ENCODE results near the gene MED26.
"Not testable (repeated sequence)": the region's sequence is repeated elsewhere in the genome, so short reads cannot be mapped to it uniquely, and the experiment has no call there.

MED26 gene

DNA sequence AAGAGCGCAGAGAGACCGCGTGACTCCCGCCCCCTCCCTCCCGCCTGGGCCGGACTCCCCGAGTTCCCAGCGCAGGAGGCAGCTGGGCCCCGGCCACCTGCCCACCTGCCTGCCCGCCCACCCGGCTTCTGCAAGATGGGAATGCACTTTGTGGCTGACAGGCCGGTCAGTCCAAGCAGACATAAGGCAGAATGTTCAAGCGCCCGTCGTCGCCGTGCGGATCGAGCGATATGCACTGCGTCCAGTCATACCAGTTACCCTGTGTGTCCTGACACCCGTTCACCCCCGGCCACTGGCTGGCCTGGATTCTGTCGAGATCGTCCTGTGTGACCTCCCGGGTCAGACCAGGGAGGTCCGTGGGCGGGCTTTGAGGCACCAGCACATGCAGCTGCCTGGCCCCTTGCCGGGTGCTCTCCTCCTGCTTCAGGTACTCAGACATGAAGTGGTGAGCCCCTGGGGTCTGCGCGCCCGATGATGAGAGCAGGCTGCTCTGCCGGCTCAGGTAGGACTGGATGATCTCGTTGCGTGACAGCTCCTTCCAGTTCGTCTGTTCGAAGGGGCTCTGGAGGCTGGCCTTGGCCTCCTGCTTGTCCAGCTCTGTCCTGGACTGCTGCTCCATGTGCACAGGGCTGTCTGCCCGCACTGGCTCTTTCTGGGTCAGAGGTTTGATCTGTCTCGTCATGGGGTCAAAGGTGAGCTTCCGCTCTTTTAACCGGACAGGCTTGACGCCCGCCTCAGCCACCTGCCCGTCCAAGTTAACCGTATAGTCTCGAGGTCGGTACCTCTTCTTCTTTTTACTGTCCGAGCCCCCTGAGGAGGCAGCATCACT is 51.9 kb downstream of the MED26 start:
- DNase-seq, result no peak

- no peak for DNase-seq
Measured at GRCh38 chr19:16575282-16575681, 52.7 kb downstream of the MED26 start.

- DNase-seq, result no peak
Measured at GRCh38 chr19:16573925-16574324, 54.1 kb downstream of the MED26 start.

GRCh38 chr19:16573296-16573695 is 54.7 kb downstream of the MED26 start:
- DNase-seq, result no peak

- peak; percentile 55 to 97 (median 92) for DNase-seq
Measured at GRCh38 chr19:16572332-16573211, 55.4 kb downstream of the MED26 start, which contains the start of gene SLC35E1. TSS of gene SLC35E1 (minus strand) at chr19:16572415. CDS start at chr19:16572364, 51 bp downstream.

GRCh38 chr19:16571822-16572331 is 56.1 kb downstream of the MED26 start:
- DNase-seq, result peak in 2 of 58 donors; percentile 48 to 49

DNA sequence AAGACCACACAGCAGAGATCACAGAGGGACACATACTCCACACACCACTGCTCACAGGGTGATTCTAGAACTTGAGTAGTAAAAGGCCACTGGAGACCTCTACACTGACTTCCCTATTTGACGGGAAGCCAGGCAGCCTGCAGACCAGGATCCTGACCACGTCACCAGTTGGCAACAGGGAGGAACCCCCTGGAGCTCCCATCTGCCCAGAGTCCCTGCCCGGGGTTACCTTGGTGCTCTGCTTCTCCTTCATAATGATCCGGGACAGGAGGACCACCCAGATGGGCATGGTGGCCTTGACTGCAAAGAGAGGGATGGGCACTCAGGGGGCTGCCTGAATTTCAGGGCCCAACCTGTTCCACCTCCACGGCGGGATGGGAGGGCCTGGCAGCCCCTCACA is 56.7 kb downstream of the MED26 start:
- DNase-seq, result no peak

DNA sequence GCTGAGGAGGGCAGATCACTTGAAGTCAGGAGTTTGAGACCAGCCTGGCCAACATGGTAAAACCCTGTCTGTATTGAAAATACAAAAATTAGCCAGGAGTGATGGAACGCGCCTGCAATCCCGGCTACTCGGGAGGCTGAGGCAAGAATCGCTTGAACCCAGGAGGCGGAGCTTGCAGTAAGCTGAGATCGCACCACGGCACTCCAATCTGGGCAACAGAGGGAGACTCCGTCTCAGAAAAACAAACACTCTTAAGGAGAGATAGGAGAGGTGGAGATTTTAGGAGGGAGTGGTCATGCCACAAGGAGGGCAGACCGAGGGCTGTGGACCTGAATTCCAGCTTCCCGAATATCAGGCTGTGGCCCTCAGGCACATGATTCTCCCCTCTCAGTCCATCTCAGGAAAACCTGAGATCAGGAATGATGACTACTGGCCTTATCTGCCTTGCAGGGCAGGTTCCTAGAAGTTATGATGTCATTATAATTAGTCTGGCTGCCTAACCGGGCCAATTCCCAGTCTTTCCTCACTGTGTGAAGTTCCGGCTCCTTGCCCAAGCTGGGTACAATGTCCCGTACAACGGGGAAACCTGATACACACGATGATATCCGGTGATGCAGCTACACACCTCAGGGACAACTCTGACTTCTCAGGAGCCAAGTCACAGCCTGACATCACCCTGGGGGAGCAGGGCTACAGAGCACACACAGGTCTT is 58.2 kb downstream of the MED26 start:
- no peak for DNase-seq

DNA sequence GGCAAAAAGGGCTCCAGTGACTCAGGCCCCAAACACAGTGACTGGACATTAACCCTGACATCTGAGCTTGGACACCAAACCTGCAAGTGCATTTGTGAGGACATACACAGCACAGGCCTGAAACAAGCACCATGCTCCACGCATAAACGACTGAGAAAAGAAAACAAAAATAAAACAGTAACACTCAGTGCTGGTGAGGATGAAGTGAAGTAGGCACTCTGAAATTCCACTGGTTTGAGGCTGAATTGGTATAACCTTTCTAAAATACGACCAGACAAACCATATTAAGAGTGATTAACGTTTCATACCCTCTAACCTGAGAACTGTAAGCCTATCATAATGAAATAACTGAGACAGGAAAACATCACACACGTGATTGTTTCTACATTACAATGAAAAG is 61.3 kb downstream of the MED26 start:
- DNase-seq, result no peak

DNA sequence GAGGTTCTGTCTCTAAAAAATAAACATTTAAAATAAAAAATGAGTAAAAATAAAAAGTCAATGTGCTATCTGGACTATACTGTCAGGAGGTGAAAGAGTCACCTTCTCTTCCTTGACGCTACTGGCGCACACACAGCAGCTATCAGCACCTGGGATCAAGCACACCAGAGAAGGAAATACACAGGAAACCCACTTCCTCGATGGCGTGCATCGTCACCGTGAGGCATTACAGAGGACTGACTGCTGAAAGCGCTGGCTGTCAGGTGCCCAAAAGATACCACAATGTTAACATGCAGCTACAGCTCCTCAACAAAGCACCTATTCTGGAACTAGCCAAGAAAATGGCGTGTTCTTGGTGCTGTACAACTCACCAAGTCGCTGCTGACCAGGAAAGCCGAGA is 61.8 kb downstream of the MED26 start:
- no peak for DNase-seq

DNA sequence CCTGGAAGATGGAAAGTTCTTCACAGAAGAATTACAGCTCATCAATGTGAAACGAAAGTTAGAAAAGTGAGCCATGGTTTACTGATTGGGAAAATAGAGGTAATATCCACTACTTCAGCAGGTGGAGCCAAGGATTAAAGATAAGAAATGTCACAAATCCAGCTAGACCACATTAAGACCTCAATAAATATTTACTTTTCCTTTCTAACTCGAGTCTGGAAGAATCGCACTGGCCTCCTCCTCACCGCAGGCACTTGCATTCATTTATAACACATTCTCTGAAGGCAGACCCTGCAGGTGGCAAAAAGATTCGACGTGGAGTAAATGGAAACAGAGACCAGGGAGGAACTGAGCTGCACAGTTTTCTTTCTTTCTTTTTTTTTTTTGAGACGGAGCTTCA is 63.2 kb downstream of the MED26 start:
- DNase-seq, result no peak

GRCh38 chr19:16562608-16563025 is 65.4 kb downstream of the MED26 start:
- no peak for DNase-seq

- DNase-seq, result peak in 37 of 58 donors; percentile 3 to 71 (median 24)
Measured at GRCh38 chr19:16561382-16561781, 66.6 kb downstream of the MED26 start.

DNA sequence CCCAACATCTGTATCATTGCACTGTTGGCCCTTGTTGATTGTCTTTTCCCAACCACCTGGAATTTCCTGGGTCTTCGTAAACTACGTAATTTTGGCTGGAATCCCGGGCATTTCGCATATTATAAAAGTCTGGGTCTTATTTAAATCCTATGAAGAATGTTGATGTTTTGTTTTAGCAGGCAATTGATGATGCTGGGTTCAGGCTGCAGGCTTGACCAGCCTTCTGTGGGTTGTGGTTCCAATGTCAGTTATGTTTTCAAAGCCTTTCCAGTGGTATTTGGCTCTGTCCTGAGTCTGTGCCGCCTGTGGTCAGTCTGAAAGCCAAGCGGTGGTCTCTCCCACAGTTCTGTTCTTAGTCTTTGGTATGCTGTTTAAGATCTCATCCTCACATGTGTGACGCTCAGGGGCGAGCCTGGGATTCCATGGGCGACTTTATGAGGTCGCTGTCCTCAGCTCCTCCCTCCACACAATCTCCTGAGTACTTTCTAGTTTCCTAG is 68.2 kb downstream of the MED26 start:
- no peak for DNase-seq

DNA sequence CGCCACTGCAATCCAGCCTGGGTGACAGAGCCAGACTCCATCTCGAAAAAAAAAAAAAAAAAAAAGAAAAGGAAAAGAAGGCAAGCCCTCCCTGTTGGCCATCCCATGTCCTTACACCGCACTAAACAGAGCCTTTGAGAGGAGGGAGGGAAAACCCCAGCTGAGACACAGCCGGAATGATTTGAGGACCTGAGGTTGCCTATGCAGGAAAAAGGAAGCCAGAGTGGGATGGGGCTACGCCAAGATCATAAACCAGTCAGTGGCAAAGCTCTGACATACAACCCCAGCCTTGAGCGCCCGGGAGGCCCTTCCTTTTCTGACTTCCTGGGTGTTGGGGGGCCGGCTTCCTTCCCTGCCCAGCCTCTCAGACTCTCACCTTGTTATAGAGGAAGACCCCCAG is 73.2 kb downstream of the MED26 start:
- DNase-seq, result no peak

GRCh38 chr19:16551902-16552301 is 76.1 kb downstream of the MED26 start:
- not testable (repeated sequence) for DNase-seq

DNA sequence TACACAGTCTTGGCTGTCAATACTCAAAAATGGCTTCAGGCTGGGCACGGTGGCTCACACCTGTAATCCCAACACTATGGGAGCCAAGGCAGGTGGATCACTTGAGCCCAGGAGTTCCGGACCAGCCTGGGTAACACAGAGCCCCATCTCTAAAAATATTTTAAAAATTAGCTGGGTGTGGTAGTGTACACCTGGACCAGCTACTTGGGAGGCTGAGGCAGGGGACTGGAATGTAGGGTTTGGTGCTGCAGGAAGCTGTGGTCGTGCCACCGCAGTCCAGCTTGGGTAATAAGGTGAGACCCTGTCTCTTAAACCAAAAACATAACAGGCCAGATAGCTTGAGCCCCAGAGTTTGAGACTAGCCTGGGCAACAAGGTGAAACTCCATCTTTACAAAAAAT is 79.0 kb downstream of the MED26 start:
- no peak for DNase-seq

GRCh38 chr19:16544473-16545231 is 83.4 kb downstream of the MED26 start:
- DNase-seq, result no peak

DNA sequence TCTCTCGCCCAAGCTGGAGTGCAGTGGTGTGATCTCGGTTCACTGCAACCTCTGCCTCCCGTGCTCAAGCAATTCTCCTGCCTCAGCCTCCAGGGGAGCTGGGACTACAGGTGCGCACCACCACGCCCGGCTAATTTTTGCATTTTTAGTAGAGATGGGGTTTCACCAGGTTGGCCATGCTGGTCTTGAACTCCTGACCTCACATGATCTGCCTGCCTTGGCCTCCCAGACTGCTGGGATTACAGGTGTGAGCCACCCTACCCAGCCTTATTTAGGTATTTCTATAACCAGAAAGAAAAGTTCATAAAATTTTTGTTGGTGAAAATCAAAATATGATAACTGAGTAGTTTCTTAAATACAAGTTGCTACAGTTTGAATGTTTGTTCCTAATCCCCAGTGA is 84.3 kb downstream of the MED26 start:
- not testable (repeated sequence) for DNase-seq

GRCh38 chr19:16542910-16543472 is 85.0 kb downstream of the MED26 start:
- DNase-seq, result peak in 1 of 58 donors; percentile 57

All from anterior cingulate cortex (tissue), 58 donors.